GM19397 (cell line): ENCODE data around the gene LIN37.
A peak's percentile ranks its signal among the peaks of the same experiment; 100 is the strongest.

Source experiments
- ATAC-seq: cut with Tn5 transposase; IDR thresholded peaks from one replicate; pipeline ENCODE4 v1.9.1; 2021; ENCODE audit warnings: mild to moderate bottlenecking, moderate library complexity; ENCODE audit not compliant: unreplicated experiment

Gene LIN37

DNA sequence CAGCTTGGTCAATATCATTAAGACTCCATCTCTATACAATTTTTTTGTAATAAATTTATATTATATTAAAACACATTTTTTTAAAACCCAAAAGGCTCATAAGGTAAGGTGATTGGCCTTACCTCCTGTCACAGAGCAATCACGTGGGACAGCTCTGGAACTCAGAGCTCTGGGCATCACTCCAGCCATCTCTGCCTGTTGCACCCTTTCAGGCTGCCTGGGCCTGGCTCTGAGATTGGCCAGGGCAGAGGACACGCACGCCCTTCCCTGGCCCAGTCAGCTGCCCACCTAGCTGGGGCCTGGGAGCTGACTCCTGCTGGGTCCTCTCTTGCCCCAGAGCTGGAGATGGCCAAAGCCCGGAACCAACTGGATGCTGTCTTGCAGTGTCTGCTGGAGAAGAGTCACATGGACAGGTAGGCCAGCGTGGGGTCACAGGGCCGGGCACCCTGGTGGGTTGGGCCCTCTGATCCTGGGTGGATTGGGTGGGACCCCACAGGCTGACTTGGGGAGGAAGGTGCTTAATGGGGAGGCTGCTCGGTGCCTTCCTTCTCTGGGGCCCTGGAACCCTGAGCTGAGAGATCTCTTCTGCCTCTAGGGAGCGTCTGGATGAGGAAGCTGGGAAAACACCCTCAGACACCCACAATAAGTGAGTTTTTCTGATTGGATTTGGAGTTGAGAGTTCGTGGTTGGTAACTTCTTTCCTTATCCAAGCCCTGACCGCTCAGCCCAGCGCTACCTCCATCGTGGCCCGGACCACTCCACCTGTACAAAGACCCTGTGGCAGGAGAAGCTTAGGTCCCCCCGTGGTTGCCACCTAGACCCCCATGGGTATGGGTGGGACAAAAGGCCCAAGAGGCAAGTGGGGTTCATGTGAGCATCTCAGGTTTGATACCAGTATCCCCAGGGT is 3.7 kb downstream of the LIN37 start:
- ATAC-seq, result no peak

DNA sequence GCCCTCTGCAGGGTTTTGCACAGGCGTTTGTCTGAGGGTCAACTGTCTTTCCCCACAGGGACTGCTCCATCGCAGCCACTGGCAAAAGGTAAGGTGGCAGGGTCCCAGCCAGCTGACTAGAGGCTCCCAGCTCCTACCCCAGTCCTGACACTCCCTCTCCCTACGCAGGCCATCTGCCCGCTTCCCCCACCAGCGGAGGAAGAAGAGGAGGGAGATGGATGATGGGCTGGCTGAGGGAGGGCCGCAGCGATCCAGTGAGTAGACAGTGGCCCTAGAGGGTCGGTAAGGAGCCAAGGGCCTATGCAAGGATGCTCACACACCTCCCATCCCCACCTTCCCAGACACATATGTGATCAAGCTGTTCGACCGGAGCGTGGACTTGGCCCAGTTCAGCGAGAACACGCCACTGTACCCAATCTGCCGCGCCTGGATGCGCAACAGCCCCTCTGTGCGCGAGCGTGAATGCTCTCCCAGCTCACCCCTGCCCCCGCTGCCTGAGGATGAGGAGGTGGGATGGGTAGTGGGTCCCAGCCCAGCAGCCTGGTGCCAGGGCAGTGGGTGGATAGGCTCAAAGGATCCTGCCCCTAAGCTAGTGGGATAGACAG is 4.5 kb downstream of the LIN37 start:
- no peak for ATAC-seq

DNA sequence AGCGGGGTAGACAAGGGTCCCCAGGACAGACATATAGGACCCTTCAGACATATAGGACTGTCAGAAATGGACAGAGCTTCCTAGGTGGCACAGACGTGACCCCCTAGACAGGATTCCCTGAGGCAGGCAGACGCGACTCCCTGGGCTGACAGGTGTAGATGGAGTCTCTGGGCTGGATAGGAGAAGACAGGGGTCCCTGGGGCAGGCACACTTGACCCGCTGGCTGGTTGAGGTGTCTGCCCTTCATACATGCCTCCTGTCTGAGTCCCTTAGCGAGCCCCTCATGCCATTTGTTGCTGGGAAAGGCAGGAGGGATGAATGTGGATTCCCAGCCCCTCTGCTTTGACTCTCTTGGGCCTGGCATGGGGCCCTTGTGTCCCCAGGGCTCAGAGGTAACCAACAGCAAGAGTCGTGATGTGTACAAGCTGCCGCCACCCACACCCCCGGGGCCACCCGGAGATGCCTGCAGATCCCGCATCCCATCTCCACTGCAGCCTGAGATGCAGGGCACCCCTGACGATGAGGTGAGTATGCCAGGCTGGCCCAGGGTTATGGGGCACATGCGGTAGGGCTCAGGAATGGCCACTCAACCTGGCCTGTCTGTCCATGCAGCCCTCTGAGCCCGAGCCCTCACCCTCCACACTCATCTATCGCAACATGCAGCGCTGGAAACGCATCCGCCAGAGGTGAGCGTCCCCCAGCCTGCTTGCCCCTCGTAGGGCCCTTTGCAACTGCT is 5.4 kb downstream of the LIN37 start:
- ATAC-seq, result no peak

DNA sequence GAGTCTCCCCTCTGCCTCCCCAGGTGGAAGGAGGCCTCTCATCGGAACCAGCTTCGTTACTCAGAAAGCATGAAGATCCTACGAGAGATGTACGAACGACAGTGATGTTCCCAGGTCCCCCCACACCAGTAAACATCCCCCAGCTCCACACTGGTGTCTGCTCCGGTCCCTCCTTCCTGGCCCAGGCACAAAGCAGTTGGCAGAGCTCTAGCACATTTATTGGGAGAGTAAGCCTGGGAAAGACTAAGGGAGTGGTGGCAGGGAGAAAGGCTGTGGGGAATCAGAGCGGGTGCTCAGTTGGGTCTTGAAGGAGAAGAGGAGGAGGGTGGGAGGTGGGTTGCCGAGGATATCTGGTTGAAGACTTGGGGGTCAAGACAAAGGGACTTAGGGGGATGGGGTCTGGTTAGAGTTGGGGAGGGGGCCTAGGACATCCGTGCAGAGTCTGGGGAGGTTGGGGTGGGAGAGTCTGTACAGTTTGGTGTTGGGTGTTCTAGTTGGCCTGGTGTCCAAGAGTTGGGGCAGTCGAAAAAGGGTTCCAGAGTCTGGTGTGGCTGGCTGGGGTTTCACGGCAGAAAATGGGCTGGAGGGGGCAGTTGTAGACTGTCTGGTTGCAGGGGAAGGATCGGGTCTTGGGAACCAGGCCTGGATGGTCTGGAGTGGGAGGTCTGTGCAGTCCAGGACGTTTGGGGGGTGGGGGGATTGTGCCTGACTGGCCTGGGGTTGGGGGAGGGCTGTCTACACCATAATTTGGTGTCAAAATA is 6.2 kb downstream of the LIN37 start:
- no peak for ATAC-seq

DNA sequence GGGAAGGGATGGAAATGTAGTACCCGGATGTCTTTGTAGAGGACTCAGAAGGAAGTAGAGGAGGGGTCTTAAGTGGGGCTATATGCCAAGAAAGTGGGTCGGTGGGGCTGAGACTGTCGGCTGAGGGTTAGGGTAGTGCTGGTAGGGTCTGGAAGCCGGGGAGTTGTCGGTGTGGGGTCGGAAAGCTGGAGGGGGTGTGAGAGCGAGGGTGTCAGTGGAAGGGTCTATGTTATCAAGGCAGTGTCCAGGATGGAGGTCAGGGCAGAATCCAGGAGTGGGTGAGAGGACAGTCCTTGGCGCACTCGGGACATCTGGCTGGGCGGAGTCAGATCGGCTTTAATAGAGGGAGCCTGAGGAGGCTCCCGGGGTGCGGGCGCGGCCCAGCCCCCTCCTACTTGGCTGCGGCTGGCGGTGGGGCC is 6.8 kb downstream of the LIN37 start:
- no peak for ATAC-seq

DNA sequence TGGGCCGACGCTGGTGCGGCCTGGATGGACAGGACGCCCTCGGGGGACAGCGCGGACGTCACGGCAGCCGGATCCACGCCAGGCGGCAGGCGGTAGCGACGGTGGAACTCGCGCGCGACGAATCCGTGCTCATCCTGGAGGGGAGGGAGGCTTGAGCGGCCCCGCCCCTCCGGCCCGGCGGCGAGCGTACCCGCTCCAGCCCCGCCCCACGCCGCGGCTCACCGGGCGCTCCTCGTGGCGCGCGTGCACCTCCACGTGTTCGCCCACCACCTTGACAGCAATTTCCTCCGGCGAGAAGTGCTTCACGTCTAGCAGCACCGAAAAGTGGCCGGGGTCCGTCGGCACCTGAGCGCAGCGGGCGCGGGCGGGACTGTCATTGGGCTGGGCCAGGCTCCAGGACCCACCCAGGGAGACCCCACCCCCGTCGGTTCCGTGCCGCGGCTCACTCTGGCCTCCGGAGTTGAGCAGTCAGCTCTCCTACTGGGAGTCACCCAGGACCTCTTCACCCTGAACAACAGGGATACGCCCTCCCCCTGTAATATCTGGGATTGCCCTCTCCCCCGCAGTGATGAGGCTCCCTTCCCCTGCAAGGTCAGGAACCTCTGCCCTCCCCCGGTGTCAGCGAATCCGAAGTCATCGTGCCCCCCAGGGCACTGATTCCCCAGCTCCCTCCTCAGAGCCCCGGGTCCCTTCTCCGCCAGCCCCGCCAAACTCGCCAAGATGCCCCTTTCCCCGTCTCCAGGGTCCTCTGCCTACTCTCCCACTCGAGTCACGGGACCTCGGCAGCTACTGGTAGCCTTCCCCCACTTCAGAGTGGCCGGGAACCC is 7.4 kb downstream of the LIN37 start:
- no peak for ATAC-seq

DNA sequence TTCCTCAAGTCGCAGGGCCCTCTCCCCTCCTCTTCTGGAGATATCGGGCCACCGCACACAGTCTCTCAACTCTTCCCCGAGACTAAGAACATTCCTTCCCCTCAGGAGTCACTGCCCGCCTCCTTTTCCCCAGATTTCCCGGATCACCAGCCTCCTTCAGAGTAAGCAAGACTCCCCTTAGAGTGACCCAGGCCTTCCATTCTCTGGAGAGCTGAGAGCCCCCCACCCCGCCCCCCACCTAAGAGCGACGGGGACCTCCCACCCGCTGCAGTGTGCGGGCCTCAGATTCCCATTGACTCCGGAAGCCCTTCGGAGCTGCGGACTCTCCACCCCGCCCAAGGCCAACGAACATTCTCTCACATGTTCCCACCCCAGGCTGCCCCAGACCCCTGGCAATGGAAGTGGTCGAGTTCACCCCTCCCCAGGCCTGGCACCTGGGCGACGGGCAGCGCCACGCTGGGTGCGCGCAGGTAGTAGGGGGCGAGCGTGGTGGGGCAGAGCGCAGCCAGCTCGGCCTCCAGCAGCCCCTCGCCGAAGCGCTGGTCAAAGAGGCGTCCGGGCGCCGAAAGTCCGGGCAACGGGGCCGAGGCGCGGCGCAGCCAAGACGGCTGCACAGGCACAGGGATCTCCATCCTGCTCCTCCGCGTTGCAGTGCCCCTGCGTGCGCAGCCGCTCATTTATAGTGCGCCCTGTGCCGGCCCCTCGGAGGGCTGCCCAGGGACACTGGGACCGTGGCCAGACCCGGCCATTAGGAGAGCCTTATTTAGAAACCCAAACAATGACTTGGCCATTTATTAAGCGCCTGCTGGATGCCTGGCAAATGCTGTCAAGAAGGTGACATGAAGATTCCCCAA is 8.2 kb downstream of the LIN37 start, which contains the start of gene HSPB6:
TSS of gene HSPB6 (minus strand) at position 653 of the 854 bp plus-strand sequence. CDS start at position 632, 21 bp downstream.
- ATAC-seq, result no peak

DNA sequence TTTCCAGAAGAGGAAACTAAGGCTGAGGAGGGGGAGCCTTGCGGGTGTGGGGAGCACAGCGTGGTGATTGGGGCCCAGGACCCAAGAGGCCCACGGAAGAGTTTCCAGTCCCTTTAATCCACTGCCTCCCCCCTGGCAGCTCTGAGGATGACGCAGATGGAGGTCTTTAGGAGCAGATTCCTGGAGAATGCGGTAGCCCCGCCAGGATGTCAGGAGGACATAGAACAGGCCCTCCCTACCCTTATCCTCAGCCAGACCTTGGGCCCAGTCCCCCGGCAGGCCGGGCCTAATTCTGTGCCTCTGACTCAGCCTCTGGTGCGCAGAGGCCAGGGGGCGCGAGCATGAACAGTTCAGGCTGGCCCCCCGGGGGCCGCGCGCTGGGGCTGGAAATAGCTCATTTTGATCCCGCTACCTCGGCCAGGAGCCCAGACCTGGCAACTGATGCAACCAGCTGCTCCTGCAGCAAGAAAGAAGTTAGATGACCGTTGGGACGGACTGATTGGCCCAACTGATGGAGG is 8.9 kb downstream of the LIN37 start:
- ATAC-seq, result no peak

DNA sequence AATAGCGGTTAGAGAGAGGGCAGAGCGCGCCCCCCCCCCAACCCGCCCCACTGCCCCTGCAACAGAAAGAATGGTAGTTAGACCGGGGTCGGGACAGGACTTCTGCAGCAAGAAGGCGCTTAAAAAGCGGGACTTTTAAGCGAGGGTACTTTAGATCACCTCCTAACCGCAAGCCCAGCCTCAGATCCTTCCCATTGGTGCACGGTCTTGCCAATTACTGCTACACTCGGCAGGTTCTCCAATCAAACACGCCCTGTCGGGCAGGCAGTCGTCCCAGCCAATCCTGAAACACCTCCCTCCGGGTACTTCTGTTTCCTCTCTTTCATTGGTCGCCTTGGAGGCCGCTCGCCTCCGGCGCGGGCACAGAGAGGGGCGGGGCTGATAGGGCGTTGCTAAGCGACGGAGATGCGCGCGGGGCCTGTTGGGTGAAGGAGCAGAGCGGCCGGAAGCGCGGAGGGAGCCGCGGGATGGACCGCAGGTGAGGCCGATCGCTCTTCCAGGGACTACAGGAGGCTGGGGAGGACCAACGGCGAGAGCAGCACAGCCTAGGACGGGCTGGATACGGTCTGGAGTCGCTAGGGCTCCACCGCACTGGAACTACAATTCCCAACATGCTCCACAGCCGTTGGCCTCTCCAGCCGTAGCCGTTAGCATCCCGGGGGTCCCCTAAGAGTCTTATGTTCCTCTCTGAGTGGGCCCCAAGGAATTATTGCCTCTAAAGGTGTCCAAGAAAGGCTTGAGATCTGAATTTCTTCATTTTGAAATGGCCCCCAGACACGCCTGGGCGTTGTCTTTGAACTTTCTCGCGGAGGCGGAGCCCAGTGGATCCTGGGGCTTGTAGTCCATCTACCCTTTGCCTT is 9.6 kb downstream of the LIN37 start, which contains the start of gene PROSER3:
TSS of gene PROSER3 (plus strand) at position 428 of the 860 bp plus-strand sequence. CDS start at position 468, 40 bp downstream.
- peak; percentile 93 for ATAC-seq

DNA sequence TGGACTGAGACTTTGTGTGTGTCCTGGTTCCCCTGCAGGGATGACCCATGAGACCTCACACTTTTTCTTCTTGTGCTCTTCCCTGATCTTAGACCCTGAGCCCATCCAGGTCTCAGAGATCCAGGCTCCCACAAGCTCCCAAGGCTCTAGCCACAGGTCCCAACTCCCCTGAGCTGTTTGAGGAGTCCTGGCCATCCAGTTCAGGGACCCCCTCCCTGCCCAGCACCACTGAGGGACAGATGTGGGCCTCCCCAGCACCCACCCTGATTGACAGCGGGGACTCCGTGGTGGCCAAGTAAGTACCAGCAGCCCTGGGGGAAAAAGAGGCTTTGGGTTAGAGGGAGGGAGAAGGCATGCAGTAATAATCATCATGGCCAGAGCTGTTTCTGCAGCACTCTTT is 11.3 kb downstream of the LIN37 start:
- ATAC-seq, result no peak

DNA sequence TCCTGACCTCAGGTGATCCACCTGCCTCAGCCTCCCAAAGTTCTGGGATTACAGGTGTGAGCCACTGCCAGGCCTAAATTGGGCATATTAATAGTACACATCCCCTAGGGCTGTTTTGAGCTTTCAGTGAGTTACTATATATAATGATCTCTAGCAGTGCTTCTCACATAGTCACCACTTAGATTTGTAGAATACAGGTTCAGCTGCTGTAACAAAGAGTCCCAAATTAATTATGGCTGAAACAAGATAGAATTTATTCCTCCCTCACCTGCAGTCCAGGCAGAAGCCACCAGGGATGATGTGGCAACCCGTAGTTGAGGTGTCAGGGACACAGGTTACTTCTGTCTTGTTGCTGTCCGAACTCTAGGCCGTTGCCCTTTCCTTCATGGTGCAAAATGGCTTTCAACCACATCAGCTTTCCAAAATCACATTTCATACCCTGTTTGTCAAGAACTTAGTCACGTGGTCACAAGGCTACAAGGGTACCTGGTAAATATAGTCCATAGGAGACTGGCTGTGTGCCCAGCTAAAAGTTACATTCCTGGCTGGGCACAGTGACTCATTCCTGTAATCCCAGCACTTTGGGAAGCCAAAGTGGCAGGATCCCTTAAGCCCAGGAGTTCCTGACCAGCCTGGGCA is 12.5 kb downstream of the LIN37 start:
- no peak for ATAC-seq

DNA sequence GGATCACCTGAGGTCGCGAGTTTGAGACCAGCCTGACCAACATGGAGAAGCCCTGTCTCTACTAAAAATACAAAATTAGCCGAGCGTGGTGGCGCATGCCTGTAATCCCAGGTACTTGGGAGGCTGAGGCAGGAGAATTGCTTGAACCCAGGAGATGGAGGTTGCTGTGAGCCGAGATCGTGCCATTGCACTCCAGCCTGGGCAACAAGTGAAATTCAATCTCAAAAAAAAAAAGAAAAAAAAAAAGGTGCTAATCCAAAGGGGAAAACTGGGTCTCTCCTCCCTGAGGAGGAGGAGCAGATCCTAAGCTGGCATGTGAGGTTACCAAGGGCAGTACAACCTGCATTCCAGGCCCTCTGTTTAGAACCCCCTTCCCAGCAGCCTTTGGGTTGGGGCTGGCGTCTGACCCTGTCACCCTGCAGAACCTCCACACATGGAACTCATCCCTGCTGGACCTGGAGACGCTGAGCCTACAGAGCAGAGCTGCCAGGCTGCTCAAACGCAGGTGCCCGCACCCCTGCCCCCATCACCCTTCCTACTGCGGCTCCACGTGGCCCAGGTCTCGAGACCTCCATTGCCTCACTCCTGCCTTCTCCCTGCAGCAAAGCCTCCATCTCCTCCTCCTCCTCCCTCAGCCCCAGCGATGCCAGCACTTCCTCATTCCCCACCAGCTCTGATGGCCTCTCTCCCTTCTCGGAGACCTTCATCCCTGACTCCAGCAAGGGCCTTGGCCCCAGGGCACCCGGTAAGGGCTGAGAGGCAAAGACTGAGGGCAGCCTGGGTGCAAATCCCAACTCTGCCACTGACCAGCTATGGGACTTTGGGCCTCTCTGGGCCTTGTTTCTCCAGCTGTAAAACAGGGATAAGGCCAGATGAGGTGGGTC is 16.3 kb downstream of the LIN37 start:
- no peak for ATAC-seq

DNA sequence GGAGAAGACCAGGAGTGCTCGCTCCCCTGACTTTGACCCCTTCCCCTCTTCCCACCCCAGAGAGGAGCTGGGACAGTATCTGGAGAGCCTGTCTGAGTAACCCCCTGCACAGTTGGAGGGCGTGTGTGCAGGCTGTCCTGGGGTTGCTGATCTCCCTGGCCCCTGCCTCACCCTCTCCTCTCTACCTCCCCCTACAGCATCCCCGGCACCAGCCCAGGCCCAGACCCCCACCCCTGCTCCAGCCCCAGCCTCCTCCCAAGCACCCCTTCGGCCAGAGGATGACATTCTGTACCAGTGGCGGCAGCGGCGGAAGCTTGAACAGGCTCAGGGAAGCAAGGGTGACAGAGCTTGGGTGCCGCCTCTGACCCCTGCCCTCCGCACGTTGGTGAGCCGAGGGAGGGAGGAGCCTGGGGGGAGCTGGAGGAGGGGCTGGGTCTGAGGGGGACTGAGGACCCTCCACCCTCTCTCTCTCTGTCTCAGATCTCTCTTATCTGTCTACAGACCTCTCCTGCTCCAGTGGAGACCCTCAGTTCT is 18.3 kb downstream of the LIN37 start:
- no peak for ATAC-seq

DNA sequence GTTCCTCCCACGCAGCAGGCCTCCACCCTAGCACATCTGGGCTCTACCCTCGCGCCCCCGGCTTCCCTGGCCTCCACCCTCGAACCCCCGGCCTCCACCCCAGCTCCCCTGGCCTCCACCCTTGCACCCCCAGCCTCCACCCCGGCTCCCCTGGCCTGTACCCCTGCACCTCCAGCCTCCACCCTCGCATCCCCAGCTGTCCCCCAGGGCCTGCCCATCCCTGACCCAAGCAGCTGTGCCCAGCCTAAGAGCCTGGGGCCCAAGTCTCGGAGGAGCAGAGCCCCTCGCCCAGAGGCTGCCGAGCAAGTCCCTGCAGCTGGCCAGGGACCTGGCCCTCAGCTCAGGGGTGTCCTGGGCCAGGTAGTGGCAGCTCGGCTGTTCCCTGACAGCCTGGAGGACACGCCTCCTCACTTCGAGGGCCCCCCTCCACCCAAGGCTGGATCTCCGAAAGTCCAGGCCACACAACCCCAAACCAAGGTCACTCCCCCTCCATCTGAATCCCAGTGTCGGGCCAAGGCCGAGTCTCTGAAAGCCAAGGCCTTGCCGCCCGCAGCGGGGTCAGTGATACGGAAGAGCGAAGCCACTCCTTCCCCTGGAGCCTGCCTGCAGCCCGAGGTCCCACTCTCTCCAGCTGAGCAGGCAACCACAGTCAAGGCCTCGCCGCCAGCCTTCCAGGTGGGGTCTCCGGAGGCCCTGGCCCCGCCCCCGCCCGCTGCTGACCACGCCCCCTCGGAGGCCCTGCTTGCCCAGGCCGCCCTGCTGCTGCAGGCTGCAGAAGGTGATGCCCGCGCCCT is 19.1 kb downstream of the LIN37 start:
- no peak for ATAC-seq

DNA sequence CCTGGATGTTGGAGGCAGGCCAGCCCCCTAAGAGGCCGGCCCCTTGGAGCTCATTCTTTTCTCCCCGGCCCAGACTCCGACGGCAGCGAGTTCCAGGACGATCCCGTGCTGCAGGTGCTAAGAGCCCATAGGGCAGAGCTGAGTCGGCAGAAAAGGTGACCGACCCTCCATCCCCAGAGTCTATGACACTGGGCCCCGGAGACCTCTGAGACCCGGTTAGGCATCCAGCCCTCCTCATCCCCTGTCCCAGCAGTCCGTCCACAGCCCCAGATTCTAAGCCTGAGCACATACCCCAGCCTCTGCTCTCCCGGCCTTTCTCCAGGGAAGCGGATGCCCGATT is 19.7 kb downstream of the LIN37 start:
- ATAC-seq, result no peak
